CD4-positive, alpha-beta T cell treated with Interleukin-21 for 1 hour (primary cell): ENCODE measurements around the gene CLEC16A.

Experiments
- DNase-seq: peaks from one replicate; pipeline ENCODE4 v3.0.0-alpha.2; 2020

CLEC16A gene

DNA sequence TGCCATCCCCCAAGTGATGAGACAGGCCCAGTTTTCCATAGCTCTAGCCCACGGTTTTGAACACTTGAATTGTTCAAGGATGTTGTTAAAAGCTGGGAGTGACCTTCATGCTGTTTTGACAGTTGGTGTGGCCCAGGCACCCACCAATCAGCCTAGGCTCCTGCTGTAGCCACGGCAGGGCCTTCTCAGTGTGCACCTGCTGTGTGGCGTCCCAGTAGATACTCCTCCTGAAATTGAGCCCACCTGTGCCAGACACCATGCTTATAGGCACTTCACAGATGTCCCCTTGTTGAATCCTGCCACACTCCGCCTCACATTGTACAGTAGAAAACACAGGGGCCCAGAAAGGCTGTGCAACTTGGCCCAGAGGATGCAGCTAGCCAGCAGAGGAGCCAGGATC, 225.3 kb downstream of the CLEC16A start:
- DNase-seq: no peak

DNA sequence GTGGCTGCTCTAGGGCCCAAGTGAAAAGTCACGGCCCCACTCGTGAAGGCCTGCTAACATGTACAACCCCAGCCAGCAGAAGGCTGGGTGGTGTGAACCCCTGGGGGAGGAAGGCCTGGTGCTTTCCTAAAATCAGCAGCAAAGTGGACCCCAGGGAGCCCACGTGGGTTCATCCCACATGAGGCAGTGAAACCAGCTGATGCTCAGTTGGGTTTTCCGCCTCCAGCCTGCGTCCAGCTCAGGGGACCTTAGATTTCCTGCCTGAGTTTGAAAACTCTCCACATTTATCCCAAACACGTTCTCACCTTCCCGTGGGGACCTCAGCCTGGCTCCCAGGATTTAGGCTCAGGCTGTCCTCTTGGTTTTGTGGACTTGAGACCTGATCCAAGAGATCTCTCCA, 225.8 kb downstream of the CLEC16A start:
- no peak for DNase-seq

DNA sequence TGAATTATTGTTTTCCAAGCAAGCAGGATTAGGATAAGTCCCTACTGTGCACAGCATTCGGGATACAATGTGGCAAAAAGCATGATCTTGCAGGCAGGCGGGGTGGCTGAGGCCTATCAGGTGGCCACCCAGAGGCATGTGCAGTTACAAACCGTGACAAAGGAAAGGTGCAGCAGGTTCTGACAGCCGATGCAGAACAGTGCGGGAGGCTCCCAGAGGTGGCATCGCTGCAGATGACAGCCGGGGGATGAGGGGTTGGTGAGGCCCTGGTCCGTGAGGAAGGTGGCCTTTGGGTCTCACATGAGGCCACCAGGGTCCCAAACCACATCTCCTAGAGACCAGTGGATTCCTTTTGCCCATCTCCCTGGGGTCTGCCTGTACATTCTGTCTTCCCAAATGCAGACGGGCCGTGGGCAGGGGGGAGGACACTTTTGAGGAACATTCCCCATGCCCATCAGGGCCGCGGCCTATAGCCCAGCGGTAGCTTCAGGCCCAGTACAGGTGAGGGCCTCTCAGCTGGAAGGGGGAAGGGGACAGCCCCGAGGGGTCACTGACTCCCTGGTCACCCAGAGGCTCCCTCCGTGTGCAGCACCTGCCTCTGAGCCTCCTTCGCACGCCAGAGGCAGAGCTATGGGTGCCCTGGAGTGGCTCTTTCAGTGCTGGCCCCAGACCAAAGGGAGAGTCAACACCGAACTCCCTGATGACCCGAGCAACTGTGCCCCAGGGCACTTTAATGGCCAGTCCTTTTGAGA, 226.5 kb downstream of the CLEC16A start:
- DNase-seq: no peak

- DNase-seq: no peak
Observed at GRCh38 chr16:11171448-11171709, 227.0 kb downstream of the CLEC16A start.

- DNase-seq: no peak
Observed at GRCh38 chr16:11171757-11172299, 227.5 kb downstream of the CLEC16A start.

DNA sequence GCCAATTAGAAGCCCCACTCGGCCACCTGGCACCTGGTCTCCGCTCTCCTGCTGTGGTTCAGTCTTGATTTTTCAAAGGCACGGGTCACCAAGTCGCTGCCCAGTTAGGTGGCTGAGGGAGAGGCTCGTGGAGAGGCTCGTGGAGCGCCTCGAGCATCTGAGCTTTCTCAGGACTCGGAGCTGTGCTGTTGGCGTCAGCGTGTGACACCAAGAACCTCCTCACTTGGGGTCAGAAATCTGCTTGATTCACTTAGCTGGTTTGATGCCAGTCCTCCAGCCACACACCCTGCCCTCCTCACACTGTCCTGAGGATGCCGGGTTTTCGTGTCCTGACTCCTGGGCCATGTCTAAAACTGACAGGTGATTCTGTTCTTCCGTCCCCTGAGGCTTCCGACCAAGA, 229.1 kb downstream of the CLEC16A start:
- DNase-seq: no peak

DNA sequence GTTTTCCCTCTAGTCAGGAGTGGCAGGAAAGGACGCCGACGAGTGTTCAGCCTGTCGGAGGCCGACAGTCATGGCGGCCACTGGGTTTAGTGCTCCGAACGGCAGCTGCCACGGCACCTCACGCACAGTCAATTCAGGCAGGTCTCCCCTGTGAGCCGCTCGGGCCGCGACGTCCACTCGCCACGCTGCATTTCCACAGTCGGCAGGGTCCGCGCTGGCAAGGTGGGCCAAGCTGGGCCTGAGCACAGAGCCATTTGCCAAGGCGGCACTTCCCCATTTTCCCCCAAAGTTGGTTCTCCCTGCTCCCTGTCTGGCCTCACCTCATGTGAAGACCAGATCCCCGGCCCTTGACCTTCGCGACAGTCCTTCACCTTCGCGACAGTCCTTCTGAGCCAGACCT, 229.8 kb downstream of the CLEC16A start:
- DNase-seq: no peak

GRCh38 chr16:11175106-11175786, 230.9 kb downstream of the CLEC16A start:
- DNase-seq: no peak

DNA sequence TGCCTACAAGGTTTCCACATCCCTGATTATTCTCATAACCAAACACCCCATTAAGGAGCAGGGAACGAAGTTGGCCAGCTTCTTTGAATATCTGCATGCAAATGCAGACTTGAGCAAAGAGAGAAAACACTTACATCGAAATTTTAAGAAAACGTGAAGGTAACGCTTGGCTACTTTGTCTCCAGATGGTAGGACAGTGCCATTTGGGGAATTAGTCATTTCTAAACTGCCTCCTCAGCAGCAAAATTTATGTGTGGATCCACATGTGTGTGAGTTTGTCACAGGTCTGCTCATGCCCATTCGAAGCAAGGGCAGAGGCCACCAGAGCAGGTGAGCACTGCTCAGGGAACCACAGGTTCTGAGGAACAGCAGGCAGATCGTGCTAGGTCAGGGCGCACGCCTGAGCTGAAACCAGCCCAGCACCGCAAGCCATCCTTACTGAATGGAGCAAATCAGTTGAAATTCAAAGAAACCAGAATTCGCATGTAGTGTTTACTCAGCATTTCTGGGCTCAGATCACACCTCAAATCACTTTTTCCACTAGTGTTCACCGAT, 231.5 kb downstream of the CLEC16A start:
- DNase-seq: no peak

DNA sequence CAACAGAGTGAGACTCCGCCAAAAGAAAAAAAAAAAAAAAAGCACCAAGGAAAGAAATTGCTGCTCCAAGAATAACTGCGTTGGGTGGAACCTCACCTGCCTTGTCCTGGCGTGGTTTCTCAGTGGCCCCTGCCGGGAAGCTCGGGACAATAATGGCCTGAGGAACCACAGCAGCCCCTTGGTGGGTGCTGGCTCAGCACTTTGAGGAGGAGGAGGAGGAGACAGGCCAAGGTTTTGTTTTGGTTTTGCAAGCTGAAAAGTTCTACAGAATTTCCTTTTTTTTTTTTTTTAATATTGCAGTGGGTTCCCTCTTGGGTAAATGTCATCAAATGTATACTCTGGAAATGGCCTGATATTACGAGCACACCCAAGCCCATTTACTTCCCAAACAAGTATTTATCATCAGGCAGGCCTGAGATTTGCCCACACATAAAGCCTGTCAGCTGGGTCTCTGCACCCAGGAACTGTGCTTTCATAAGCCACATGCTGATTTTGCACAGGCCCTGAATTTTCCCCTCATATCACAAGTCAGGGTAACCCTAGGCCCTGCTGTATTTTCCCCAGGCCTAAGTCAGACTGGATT, 233.3 kb downstream of the CLEC16A start:
- no peak for DNase-seq

DNA sequence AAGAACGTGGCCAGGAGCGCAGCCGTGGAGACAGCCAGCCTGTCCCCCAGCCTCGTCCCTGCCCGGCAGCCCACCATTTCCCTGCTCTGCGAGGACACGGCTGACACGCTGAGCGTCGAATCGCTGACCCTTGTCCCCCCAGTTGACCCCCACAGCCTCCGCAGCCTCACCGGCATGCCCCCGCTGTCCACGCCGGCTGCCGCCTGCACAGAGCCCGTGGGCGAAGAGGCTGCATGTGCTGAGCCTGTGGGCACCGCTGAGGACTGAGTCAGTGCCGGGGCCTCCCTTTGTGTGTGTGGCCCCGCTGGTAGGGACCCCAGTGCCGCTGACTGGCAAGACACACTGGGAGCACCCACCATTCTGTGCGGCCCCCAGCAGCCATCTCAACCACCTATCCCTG, 234.1 kb downstream of the CLEC16A start:
- no peak for DNase-seq

DNA sequence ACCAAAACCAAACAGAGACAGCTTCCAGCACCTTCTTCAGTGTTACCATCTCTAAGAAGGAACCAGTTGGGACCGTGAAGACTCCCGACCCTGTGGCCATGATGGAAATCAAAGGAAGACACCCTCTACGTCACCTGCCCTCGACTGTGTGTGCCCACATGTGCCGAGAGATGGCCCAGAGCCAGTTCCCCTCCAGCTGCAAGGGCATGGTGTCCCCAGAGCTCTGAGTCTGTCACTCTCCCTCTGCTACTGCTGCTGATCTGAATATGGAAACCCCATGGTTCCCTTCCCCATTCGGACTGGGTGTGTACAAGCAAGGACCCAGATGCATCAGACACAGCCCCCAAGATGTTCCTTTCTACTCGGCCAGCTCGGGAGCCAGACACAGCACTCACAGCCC, 235.2 kb downstream of the CLEC16A start:
- DNase-seq: no peak

GRCh38 chr16:11180489-11180888, 236.1 kb downstream of the CLEC16A start:
- no peak for DNase-seq

DNA sequence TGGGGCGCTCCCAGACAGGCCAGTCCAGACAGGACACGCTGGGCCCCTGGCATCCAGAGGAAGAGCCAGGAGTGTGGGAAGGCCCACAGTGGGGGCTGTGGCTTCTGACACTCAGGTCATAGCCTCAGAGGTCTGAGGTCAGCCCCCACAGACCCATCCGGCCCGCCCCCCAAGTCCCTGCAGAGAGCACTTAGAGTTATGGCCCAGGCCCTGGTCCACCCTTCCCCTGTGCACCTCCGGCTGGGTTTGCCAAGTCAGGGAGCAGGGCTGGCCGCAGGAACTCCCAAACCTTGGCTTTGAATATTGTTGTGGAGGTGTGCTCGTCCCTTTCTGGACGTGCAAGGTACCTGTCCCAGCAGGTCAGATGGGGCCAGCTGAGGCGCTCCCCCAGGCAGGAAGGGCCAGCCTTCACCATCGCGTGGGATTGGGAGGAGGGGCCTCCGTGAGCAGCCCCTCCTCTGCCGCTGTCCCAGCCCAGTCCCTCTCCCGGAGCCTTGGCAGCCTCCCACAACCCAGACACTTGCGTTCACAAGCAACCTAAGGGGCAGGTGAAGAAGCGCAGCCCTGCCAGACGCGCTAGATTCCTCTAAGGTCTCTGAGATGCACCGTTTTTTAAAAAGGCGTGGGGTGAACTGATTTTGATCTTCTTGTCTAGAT, 237.0 kb downstream of the CLEC16A start:
- DNase-seq: no peak

DNA sequence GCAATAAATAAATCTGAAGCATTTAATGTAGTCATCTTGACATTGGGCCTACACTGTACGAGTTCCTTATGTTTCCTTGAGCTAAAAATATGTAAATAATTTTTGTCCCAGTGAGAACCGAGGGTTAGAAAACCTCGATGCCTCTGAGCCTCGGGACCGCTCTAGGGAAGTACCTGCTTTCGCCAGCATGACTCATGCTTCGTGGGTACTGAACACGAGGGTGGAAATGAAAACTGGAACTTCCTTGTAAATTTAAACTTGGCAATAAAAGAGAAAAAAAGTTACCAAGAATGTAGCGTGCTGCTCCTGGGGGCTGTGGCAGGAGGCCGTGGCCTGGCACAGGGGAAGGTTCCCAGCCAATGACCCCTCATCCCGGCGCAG, 237.5 kb downstream of the CLEC16A start:
- peak; percentile 5 for DNase-seq

DNA sequence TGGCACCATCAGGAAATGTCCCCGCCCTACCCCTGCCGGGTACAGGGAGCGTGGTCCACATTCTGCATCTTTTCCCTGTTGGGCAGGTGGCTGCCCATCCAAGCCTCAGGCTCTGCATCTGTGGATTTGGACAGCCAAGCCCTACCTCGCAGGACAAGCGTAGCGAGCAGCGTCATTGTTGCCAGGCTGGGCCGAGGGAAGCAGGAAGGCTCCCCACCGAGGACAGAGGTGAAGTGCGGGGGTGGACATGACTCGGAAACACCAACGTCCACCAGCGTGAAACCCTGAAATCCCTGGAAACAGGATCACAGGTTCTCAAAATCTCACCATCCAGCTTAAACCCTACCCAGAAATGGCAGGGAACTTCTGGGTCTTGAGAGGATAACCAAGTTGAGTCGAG, 238.0 kb downstream of the CLEC16A start:
- no peak for DNase-seq

- DNase-seq: no peak
Observed at GRCh38 chr16:11183035-11183812, 238.9 kb downstream of the CLEC16A start.

DNA sequence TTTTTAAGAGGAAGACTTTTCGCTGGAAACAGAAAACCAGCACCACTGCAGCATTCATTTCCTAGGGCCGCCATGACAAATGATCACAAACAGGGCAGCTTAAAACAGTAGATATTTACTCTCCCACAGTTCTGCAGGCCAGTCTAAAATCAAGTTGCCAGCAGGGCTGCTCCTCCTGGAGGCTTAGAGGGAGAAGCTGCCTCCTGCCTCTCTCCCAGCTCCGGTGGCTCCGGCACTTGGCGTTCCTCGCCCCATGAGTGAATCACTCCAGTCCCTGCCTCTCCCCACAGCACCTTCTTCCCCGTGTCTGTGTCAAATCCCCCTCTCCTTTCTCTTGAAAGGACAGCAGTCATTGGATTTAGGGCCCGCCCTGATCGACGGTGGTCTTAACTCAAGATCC, 239.6 kb downstream of the CLEC16A start:
- no peak for DNase-seq

- DNase-seq: no peak
Observed at GRCh38 chr16:11187522-11188023, 243.2 kb downstream of the CLEC16A start.

DNA sequence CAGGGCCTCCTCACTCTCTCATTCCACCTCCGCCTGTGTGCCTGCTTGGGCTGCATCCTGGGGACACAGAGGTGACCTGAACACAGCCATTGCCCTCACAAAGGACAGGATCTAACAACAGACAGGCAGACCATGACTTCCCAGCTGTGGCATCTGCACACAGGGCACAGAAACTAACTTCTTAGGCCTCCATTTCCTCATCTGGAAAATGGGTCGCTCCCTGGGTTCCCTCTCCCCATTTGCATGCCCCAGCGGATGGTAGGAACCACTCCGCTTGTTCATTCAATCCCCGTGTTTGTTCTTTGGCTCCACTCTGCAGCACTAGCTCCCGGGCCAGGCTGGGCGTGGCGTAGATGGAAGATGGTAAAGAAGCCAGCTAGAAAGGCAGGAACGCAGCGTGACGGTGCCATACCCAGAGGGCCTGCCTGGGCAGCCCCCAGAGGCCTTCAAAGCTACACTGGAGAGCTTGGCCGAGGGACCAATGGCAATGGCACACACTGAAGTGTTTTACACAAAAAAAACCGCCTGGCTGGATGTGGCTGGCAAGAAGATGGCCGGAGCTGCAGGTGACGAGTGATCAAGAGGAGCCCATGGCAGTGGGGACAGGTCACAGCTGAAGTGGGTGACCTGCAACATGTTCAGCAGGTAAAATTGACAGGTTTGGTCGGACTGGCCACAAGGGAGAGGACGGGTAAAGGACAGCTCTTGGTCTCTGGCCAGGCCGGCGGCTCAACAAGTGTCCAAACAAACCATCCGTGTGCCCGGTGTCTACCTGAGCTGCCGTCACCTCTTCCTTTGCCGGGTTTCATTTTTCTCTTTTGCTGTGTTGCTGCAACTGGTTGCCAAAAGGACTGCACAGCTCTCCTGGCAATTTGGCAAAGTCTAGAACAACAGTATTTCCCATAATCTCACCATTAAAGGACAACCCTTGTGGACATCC, 244.7 kb downstream of the CLEC16A start:
- no peak for DNase-seq
